Thyroid gland (tissue), 4 donors: Measurements from ENCODE around the gene ZNF518A. TPM values are rescaled to one million over a fixed set of nuclear protein-coding genes. Genes with fewer than 3 reads are reported as not detected.

Experiments
- DNase-seq, 2 donors: peaks; one replicate each; pipeline ENCODE4 v3.0.0-alpha.2; 2019
- H3K27ac ChIP-seq, 3 donors: fragments of 200-600 bp; sonication (generic); 1 replicate in 2 of 3; 2 replicates in 1 of 3; pipeline ENCODE4 v1.5.1; 2016 to 2019; ENCODE audit warnings: mild to moderate bottlenecking in 1 of 3, moderate library complexity in 1 of 3
- H3K27me3 ChIP-seq: fragments of 200-600 bp; sonication (generic); one replicate; pipeline ENCODE4 v1.5.1; 2019
- H3K36me3 ChIP-seq, 2 donors: fragments of 200-600 bp; sonication (generic); one replicate each; pipeline ENCODE4 v1.5.1; 2016 to 2019
- H3K4me1 ChIP-seq, 2 donors: fragments of 200-600 bp; sonication (generic); one replicate each; pipeline ENCODE4 v1.5.1; 2017 to 2019
- H3K4me3 ChIP-seq, 3 donors: fragments of 200-600 bp; sonication (generic); replicated peaks in 1 of 3; 1 replicate in 2 of 3; 2 replicates in 1 of 3; pipeline ENCODE4 v1.5.1; 2016; ENCODE audit warnings: mild to moderate bottlenecking in 1 of 3
- H3K9me3 ChIP-seq: fragments of 200-600 bp; sonication (generic); one replicate; pipeline ENCODE4 v1.5.1; 2017
- CTCF ChIP-seq, 6 experiments: fragments of 200-600 bp in 3 of 6; fragments of 450-650 bp in 3 of 6; sonication (generic) in 3 of 6; IDR thresholded peaks; one replicate each; pipeline ENCODE4 v1.5.1; 2016 to 2019; ENCODE audit warnings: antibody characterized with exemption in 6 of 6, mild to moderate bottlenecking in 2 of 6, inconsistent platforms in 1 of 6, moderate library complexity in 1 of 6
- POLR2A ChIP-seq, 2 donors: fragments of 450-650 bp; IDR thresholded peaks; one replicate each; pipeline ENCODE4 v1.6.1; 2017; ENCODE audit warnings: antibody characterized with exemption in 2 of 2, mild to moderate bottlenecking in 2 of 2, moderate library complexity in 1 of 2
- WGBS, 2 donors: methylation state at CpG; one replicate each; pipeline ENCODE4 v1.1.5; 2017; 5-methylcytosine and 5-hydroxymethylcytosine counted together
- intact Hi-C: fragments of 100-400 bp; cut with DNase I; formaldehyde crosslinking; loops from one replicate; pipeline ENCODE4 v1.15.1; 2023
- total RNA-seq, 4 donors: library from RNA; depleted of rRNA; stranded (reverse); fragments of >200 nt; gene quantifications; one replicate each; pipeline ENCODE4 v1.2.3, GENCODE V29; 2016

Gene ZNF518A
- total RNA-seq, 4 donors from 2014 or later: 31.1 to 43.5 (median 35.5) TPM

GRCh38 chr10:96096958-96097357 lies 33.1 kb upstream of the ZNF518A start:
- Histone ChIP-seq H3K4me1 (no peaks in the 10 kb centered on the region), H3K27me3 (peaks cover 5% of the 10 kb centered on the region), H3K4me3 (no peak overlapping the region), H3K9me3 (no peaks in the 10 kb centered on the region), H3K27ac (no peak overlapping the region), H3K36me3 (no peaks in the 10 kb centered on the region)
- 69 to 86% methylated on average over 1 of the region's 1 CpG for WGBS, 2 donors
- intact Hi-C loops: no loop called here
- DNase-seq: no peak
- TF ChIP-seq CTCF (IDR thresholded peaks at IDR 0.05): no peak
- TF ChIP-seq POLR2A (IDR thresholded peaks at IDR 0.05): no peak

GRCh38 chr10:96097865-96098264 lies 32.2 kb upstream of the ZNF518A start:
- no peak overlapping the region for H3K4me3 ChIP-seq
- H3K27ac ChIP-seq: no peak overlapping the region
- intact Hi-C loops: no loop called here
- H3K36me3 ChIP-seq: no peaks in the 10 kb centered on the region
- TF ChIP-seq CTCF (IDR thresholded peaks at IDR 0.05): no peak
- no peak for TF ChIP-seq POLR2A (IDR thresholded peaks at IDR 0.05)
- H3K4me1 ChIP-seq: no peaks in the 10 kb centered on the region
- no peak for DNase-seq
- H3K27me3 ChIP-seq: peaks cover 5% of the 10 kb centered on the region
- WGBS, 2 donors: 83 to 84% methylated on average over 3 of the region's 3 CpGs
- H3K9me3 ChIP-seq: no peaks in the 10 kb centered on the region

GRCh38 chr10:96107623-96108038 lies 22.5 kb upstream of the ZNF518A start:
- WGBS, 2 donors: 58 to 59% methylated on average over 3 of the region's 3 CpGs
- no peak for TF ChIP-seq CTCF (IDR thresholded peaks at IDR 0.05)
- H3K36me3 ChIP-seq: no peaks in the 10 kb centered on the region
- no peak overlapping the region for H3K27ac ChIP-seq
- H3K27me3 ChIP-seq: peaks cover 19% of the 10 kb centered on the region
- H3K4me3 ChIP-seq: no peak overlapping the region
- no peaks in the 10 kb centered on the region for H3K9me3 ChIP-seq
- intact Hi-C loops: no loop called here
- no peaks in the 10 kb centered on the region for H3K4me1 ChIP-seq
- DNase-seq: no peak

GRCh38 chr10:96112531-96112930 lies 17.6 kb upstream of the ZNF518A start:
- H3K36me3 ChIP-seq: no peaks in the 10 kb centered on the region
- DNase-seq: no peak
- TF ChIP-seq CTCF (IDR thresholded peaks at IDR 0.05): no peak
- TF ChIP-seq POLR2A (IDR thresholded peaks at IDR 0.05): no peak
- H3K4me3 ChIP-seq: no peak overlapping the region
- H3K27ac ChIP-seq: no peak overlapping the region
- 93% methylated on average over 7 of the region's 7 CpGs for WGBS, 2 donors
- intact Hi-C loops: no loop called here
- H3K4me1 ChIP-seq: no peaks in the 10 kb centered on the region
- no peaks in the 10 kb centered on the region for H3K9me3 ChIP-seq
- peaks cover 16% of the 10 kb centered on the region for H3K27me3 ChIP-seq

GRCh38 chr10:96118604-96119450 lies 11.3 kb upstream of the ZNF518A start:
- H3K36me3 ChIP-seq: no peaks in the 10 kb centered on the region
- TF ChIP-seq CTCF (IDR thresholded peaks at IDR 0.05) (no peak), POLR2A (IDR thresholded peaks at IDR 0.05) (no peak)
- intact Hi-C loops: no loop called here
- no peak overlapping the region for H3K27ac ChIP-seq
- no peaks in the 10 kb centered on the region for H3K4me1 ChIP-seq
- 80 to 86% methylated on average over 20 to 21 of the region's 21 CpGs for WGBS, 2 donors
- H3K9me3 ChIP-seq: no peaks in the 10 kb centered on the region
- no peak for DNase-seq
- H3K27me3 ChIP-seq: peaks cover 4% of the 10 kb centered on the region
- no peak overlapping the region for H3K4me3 ChIP-seq
